ENCODE results near the gene RIGI. TPM values are rescaled to one million over a fixed set of nuclear protein-coding genes. Genes with fewer than 3 reads are reported as not detected.

RIGI gene
- total and polyA plus RNA-seq, 9 of the 15 experiments (the other 6 are each of a cell fraction or from before 2014, with no cell fraction given): 0.27 to 1.1 (median 0.54) TPM

- no peak for TF ChIP-seq HMG20B (CRISPR knock-in tag; IDR thresholded peaks at IDR 0.05)
- TF ChIP-seq ZNF76 (CRISPR knock-in tag; IDR thresholded peaks at IDR 0.05; ENCODE audit: borderline replicate concordance): no peak
- no peak for TF ChIP-seq HNRNPLL (IDR thresholded peaks at IDR 0.05; ENCODE audit: low read depth, low read length, poor library complexity, severe bottlenecking)
- no peak for TF ChIP-seq SMARCC2 (IDR thresholded peaks at IDR 0.05; ENCODE audit: low read depth)
- TF ChIP-seq CBFA2T2 (conservative IDR thresholded peaks at IDR 0.05): no peak
- TF ChIP-seq HLTF (IDR thresholded peaks at IDR 0.05): no peak
- no peak for TF ChIP-seq KDM2B (CRISPR knock-in tag; IDR thresholded peaks at IDR 0.05)
- TF ChIP-seq BRD9 (IDR thresholded peaks at IDR 0.05; ENCODE audit: low read depth, partially characterized antibody): no peak
- TF ChIP-seq XRCC3 (IDR thresholded peaks at IDR 0.05): no peak
- no peak for TF ChIP-seq NR4A1 (CRISPR knock-in tag; IDR thresholded peaks at IDR 0.05)
- TF ChIP-seq NR4A1 (tag; IDR thresholded peaks at IDR 0.05): no peak
- TF ChIP-seq ZNF347 (CRISPR knock-in tag; IDR thresholded peaks at IDR 0.05; ENCODE audit: low read depth): no peak
- TF ChIP-seq CXXC5 (CRISPR knock-in tag; IDR thresholded peaks at IDR 0.05): 0 out of 2 replicates have a peak, but pooled peaks have one; percentile 30
- no peak for TF ChIP-seq JUND (IDR thresholded peaks at IDR 0.05; ENCODE audit: borderline replicate concordance, low read depth, low read length)
- TF ChIP-seq JUND (tag; IDR thresholded peaks at IDR 0.05; ENCODE audit: borderline replicate concordance, low read depth, low read length): no peak
- TF ChIP-seq RAD21 (CRISPR knock-in tag; conservative IDR thresholded peaks at IDR 0.05 in 1 of 2, IDR thresholded peaks at IDR 0.05 in 1 of 2): peak; percentile 24 to 52; a peak in 2 of 4 replicates
- TF ChIP-seq NCOA6 (IDR thresholded peaks at IDR 0.05): no peak
- no peak for TF ChIP-seq ZNF609 (CRISPR knock-in tag; IDR thresholded peaks at IDR 0.05; ENCODE audit: borderline replicate concordance)
- no peak for TF ChIP-seq PHB2 (IDR thresholded peaks at IDR 0.05; ENCODE audit: low read depth)
- no peak for TF ChIP-seq TRIM25 (IDR thresholded peaks at IDR 0.05; ENCODE audit: borderline replicate concordance)
- TF ChIP-seq MEF2A (IDR thresholded peaks at IDR 0.05; ENCODE audit: control insufficient read depth, low read depth, low read length): no peak
- TF ChIP-seq RBBP5 (IDR thresholded peaks at IDR 0.05; ENCODE audit: borderline replicate concordance, insufficient read depth, low read length, poor library complexity, severe bottlenecking): peak; percentile 57
Observed at GRCh38 chr9:32526041-32526706, at the start of gene RIGI (continued).
